Central memory CD8-positive, alpha-beta T cell (primary cell): ENCODE measurements around the gene EXOSC10.
"Not testable (repeated sequence)": the region's sequence is repeated elsewhere in the genome, so short reads cannot be mapped to it uniquely, and the experiment has no call there.

Experiments
- ATAC-seq: fragments of 150-1000 bp; cut with Tn5 transposase; replicated peaks from 2 replicates; pipeline ENCODE4 v1.10.0; 2022; ENCODE audit warnings: mild to moderate bottlenecking, moderate FRiP score, moderate number of reproducible peaks; ENCODE audit not compliant: poor library complexity, severe bottlenecking; ENCODE audit errors: extremely low read depth
- DNase-seq, 2 donors: peaks; one replicate each; pipeline ENCODE4 v3.0.0; 2021; ENCODE audit warnings: low spot score in 2 of 2
- H3K27ac Mint-ChIP-seq: one replicate; pipeline ENCODE4 v1.8.0; 2022; ENCODE audit warnings: low read depth, mild to moderate bottlenecking, moderate library complexity, mixed read lengths
- H3K27me3 Mint-ChIP-seq: one replicate; pipeline ENCODE4 v1.8.0; 2022; ENCODE audit warnings: mixed read lengths
- H3K36me3 Mint-ChIP-seq: one replicate; pipeline ENCODE4 v1.8.0; 2022; ENCODE audit warnings: mild to moderate bottlenecking, moderate library complexity, mixed read lengths; ENCODE audit not compliant: insufficient read depth
- H3K4me1 Mint-ChIP-seq: one replicate; pipeline ENCODE4 v1.8.0; 2022; ENCODE audit warnings: mixed read lengths
- H3K4me3 Mint-ChIP-seq: one replicate; pipeline ENCODE4 v1.8.0; 2022; ENCODE audit warnings: mild to moderate bottlenecking, moderate library complexity, mixed read lengths
- H3K9me3 Mint-ChIP-seq: one replicate; pipeline ENCODE4 v1.8.0; 2022; ENCODE audit warnings: mixed read lengths

EXOSC10 gene

DNA sequence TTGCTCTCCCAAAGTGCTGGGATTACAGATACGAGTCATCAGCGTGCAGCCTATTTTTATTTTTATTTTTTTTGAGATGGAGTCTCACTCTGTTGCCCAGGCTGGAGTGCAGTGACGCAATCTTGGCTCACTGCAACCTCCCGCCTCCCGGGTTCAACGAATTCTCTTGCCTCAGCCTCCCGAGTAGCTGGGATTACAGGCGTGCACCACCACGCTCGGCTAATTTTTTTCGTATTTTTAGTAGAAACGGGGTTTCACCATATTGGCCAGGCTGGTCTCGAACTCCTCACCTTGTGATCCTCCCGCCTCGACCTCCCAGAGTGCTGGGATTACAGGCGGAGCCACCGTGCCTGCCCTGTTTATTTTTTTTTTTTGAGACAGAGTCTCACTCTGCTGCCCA, 1.1 kb upstream of the EXOSC10 start:
- not testable (repeated sequence) for H3K4me3 Mint-ChIP-seq, DNase-seq, H3K9me3 Mint-ChIP-seq, H3K27ac Mint-ChIP-seq, ATAC-seq, H3K27me3 Mint-ChIP-seq
- peaks cover 27% of the 10 kb centered on the region for H3K36me3 Mint-ChIP-seq
- peaks cover 13% of the 10 kb centered on the region for H3K4me1 Mint-ChIP-seq

DNA sequence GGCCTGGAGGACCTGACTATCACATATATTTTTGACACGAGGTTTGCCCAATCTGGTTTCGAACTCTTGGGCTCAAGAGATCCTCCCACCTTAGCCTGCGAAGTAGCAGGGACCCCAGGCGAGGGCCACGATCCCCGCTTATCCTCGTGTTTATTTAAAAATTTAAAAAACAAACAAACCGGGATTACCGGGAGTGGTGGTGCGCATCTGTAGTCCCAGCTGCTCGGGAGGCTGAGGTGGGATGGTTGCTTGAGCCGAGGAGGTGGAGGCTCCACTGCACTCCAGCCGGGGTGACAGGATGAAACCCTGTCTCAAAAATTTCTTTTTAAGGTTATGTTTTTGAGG, 452 bp upstream of the EXOSC10 start:
- Mint-ChIP-seq H3K4me3 (peak overlapping the region; percentile 89), H3K4me1 (peaks cover 13% of the 10 kb centered on the region), H3K27me3 (no peaks in the 10 kb centered on the region), H3K27ac (peak overlapping the region; percentile 95), H3K36me3 (peaks cover 33% of the 10 kb centered on the region), H3K9me3 (no peaks in the 10 kb centered on the region)
- ATAC-seq (no peak), DNase-seq (no peak)

DNA sequence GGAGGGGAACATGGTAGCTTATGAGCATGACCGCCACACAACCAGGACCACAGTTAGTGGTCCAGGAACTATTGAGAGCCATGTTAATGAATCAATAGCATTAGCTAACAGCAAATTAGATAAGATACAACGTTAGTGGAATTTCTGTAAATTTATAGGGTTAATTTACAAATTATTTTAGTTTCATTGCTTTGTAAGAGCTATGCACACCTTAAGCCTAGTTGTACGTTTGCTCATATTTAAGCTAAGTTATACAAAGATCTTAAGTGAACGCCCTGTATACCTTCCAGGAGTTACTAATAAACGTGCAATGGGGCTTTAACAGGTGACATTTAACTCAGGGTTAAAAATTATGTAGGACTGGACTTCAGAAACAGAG, 749 bp downstream of the EXOSC10 start:
- H3K27me3 Mint-ChIP-seq = no peaks in the 10 kb centered on the region
- peaks cover 45% of the 10 kb centered on the region for H3K36me3 Mint-ChIP-seq
- peak overlapping the region; percentile 95 for H3K27ac Mint-ChIP-seq
- peak overlapping the region; percentile 89 for H3K4me3 Mint-ChIP-seq
- DNase-seq (no peak), ATAC-seq (no peak)
- no peaks in the 10 kb centered on the region for H3K9me3 Mint-ChIP-seq
- H3K4me1 Mint-ChIP-seq = peaks cover 13% of the 10 kb centered on the region

DNA sequence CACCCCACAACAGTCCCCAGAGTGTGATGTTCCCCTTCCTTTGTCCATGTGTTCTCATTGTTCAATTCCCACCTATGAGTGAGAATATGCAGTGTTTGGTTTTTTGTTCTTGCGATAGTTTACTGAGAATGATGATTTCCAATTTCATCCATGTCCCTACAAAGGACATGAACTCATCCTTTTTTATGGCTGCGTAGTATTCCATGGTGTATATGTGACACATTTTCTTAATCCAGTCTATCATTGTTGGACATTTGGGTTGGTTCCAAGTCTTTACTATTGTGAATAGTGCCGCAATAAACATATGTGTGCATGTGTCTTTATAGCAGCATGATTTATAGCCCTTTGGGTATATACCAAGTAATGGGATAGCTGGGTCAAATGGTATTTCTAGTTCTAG, 15.9 kb downstream of the EXOSC10 start:
- not testable (repeated sequence) for H3K9me3 Mint-ChIP-seq, ATAC-seq, H3K4me1 Mint-ChIP-seq, DNase-seq, H3K27me3 Mint-ChIP-seq, H3K4me3 Mint-ChIP-seq, H3K27ac Mint-ChIP-seq
- H3K36me3 Mint-ChIP-seq = peaks cover 57% of the 10 kb centered on the region

DNA sequence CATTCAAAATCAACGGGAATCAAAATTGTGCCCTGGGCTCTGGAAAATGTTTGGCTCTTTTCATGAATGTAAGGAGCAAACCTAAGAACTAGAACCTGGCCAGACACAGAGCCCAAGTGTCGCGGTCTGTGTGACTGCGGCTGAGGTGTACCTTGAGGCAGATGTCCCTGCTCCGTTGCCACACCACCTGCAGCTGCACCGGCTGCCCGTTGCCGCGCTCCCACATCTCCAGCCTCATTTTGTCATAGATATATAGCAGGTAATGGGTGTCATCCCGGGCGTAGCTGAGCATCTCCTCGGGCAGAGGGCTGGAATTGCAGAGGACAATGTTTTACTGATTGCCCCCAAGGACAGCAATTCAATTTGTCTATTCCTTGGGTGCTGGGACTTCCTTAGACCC, 18.7 kb downstream of the EXOSC10 start:
- Mint-ChIP-seq H3K9me3 (no peaks in the 10 kb centered on the region), H3K36me3 (peaks cover 55% of the 10 kb centered on the region), H3K27ac (no peak overlapping the region), H3K4me3 (no peak overlapping the region), H3K27me3 (no peaks in the 10 kb centered on the region), H3K4me1 (no peaks in the 10 kb centered on the region)
- ATAC-seq (no peak), DNase-seq (no peak)

DNA sequence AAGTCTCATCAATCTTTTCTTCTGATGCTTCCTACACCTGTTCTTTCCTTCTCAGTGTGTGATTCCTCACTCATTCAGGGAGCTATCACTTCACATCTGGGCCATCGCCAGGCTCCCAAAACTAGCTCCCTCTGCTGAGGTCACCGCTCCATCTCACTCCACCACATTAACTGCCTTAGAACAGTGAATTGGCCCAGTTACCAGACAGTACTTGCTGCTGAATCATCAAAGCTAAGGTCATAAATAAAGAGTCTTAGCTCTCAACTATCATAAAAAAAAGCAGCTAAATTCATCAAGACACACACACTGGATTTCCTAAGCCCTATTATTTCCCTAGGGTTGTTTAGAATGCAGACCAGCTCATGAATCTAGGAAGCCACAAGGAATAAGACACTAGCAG, 21.0 kb downstream of the EXOSC10 start:
- H3K4me1 Mint-ChIP-seq = no peaks in the 10 kb centered on the region
- no peak overlapping the region for H3K27ac Mint-ChIP-seq
- no peak for ATAC-seq
- H3K9me3 Mint-ChIP-seq = no peaks in the 10 kb centered on the region
- no peak overlapping the region for H3K4me3 Mint-ChIP-seq
- no peak for DNase-seq
- no peaks in the 10 kb centered on the region for H3K27me3 Mint-ChIP-seq
- peaks cover 68% of the 10 kb centered on the region for H3K36me3 Mint-ChIP-seq

DNA sequence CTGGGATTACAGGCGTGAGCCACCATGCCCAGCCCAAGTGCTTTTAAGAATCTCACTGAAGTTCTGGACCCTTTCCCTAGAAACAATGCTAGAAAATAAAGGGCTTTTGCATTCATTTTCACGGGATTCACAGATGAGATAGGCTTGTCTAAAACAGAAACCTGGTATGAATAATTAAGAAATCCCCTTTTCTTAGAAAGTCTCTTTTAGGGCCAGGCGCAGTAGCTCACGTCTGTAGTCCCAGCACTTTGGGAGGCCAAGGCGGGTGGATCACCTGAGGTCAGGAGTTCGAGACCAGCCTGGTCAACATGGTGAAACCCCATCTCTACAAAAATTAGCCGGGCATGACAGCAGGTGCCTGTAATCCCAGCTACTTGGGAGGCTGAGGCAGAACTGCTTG, 26.3 kb downstream of the EXOSC10 start:
- not testable (repeated sequence) for H3K4me3 Mint-ChIP-seq, ATAC-seq, H3K4me1 Mint-ChIP-seq, H3K27me3 Mint-ChIP-seq, H3K9me3 Mint-ChIP-seq, H3K27ac Mint-ChIP-seq, DNase-seq
- peaks cover 64% of the 10 kb centered on the region for H3K36me3 Mint-ChIP-seq

DNA sequence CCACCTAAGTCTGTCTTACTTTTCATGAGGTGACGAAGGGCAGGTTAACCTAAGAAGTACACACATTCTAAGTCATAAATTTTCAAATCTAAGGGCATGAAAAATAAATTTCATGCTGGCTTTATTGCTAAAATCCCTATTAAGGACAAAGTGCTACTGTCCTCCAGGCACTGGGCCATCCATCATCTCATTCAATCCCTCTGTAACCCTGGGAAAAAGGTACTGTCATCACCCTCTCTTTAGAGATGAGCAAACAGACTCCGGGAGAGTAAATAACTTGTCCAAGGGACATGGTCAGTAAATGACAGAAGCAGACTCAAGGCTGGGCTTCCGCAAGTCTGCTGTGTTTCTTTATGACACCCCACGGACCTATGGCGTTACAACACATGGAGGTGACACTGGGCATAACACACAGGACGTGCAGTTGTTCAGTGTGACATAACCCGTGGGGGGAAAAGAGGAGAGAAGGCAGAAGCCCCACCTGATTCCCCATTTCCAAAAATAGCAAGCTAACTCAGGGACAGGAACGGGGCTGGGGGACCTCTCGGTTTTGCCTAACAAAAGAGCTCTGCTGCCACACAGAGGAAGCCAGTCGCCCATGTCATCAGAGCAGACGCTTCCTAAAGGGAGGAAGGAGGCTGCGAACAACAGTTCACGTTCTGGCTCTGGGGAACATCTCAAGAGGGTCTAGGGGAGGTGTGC, 27.3 kb downstream of the EXOSC10 start:
- H3K36me3 Mint-ChIP-seq = peaks cover 66% of the 10 kb centered on the region

DNA sequence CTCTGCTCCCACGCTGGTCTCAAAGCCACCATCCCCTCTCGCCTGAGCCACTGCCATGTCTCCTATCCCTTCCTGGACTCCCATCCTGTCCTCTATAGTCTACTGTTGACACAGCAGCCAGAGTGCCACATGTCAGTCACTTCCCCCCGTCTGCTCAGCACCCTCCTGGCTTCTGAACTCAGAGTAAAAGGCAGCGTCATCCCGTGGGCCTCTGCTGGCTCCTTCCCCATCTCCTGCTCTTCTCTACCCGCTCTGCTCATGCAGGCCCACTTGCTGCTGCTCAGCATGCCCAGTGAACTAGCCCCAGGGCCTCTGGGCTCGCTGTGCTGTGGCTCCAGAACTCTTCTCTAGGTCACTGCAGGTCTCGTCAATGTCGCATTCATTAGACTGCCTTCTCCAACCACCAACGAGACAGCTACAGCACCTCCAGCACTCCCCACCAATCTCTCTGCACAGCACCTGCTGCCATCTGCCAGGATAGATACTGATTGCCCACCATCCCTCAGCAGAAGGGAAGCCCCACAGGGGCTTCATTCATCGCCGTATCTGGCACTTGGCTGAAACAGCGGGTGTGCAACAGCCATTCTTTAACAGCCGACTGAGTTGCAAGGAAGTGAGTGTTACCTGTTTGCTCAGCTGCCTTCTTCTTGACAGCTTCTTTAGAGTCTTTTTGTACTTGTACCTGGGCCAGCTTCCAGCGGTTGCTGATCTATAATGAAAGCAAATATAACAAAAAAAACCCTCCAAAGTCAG, 28.0 kb downstream of the EXOSC10 start:
- Mint-ChIP-seq H3K9me3 (no peaks in the 10 kb centered on the region), H3K4me3 (no peak overlapping the region), H3K27ac (no peak overlapping the region), H3K36me3 (peaks cover 61% of the 10 kb centered on the region), H3K27me3 (no peaks in the 10 kb centered on the region), H3K4me1 (peaks cover 8% of the 10 kb centered on the region)
- ATAC-seq = no peak
- DNase-seq = no peak

More for the DNA sequence above, 27.3 kb downstream of the EXOSC10 start:
- Mint-ChIP-seq H3K27me3 (no peaks in the 10 kb centered on the region), H3K9me3 (no peaks in the 10 kb centered on the region), H3K4me1 (peaks cover 8% of the 10 kb centered on the region), H3K4me3 (no peak overlapping the region), H3K27ac (no peak overlapping the region)
- ATAC-seq (no peak), DNase-seq (no peak)

DNA sequence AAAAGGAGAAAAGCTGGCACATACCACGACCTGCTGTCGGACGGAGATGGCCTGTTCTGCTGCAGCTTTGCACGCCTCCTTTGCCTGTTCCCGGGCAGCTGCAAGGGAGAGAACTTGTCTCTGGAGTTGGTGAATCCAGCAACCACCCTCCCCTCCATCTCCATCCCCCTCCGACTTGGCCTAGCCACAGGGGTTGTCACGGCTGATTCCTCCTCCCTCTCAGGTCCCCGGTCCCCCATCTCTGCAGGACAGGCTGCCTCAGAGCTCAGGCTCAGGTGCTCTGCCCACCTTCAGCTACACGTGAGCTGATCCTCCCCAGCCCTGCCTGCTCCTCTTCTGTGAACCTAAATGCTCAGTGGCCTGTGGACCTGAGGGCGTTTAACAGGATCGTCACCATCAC, 28.8 kb downstream of the EXOSC10 start:
- no peak overlapping the region for H3K27ac Mint-ChIP-seq

DNA sequence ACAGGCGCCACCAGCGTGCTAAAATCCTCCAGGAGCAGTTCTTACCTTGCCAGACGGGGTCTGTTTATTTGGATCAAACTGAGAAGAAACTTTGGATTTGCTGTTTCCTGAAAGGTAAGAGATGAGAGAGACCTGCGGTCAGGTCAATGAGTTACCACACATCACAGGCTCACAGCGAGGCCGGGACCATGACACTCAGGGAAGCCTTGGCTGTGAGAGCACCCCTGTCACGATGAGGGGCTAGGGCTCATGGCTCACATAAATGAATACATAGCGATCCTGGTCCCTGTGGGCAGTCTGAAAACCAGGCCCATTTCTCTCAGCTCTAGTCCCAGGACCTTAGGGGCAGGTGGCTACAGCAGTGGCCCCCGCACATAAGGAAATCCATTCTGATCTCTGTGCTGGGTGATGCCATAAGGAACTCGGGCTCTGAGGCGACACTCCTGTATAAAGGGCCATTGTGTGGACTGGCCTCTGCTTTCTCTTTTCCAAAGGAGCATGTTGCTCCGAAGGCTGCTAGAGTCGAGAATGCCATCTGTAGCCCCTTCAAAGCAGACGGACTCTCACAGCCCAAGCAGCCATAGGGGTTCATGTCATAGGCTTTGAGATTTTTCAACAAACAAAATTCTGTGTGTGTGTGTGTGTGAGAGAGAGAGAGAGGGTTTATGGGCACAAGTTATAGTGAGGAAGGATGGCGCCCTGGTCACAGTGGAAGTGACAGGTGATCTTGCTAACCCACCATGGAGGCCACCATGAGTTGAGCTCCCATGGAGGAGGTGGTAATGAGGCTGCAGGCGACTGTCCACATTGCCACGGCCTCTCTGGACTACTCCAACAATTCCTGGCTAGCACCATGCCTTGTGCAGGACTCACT, 30.8 kb downstream of the EXOSC10 start:
- no peak for ATAC-seq
- H3K4me1 Mint-ChIP-seq = peaks cover 8% of the 10 kb centered on the region
- no peak overlapping the region for H3K27ac Mint-ChIP-seq
- no peaks in the 10 kb centered on the region for H3K9me3 Mint-ChIP-seq
- H3K36me3 Mint-ChIP-seq = peaks cover 49% of the 10 kb centered on the region
- DNase-seq = no peak
- H3K4me3 Mint-ChIP-seq = no peak overlapping the region
- no peaks in the 10 kb centered on the region for H3K27me3 Mint-ChIP-seq

More for the DNA sequence above, 28.8 kb downstream of the EXOSC10 start:
- Mint-ChIP-seq H3K9me3 (no peaks in the 10 kb centered on the region), H3K36me3 (peaks cover 57% of the 10 kb centered on the region), H3K27me3 (no peaks in the 10 kb centered on the region), H3K4me1 (peaks cover 8% of the 10 kb centered on the region), H3K4me3 (no peak overlapping the region)
- DNase-seq (no peak), ATAC-seq (no peak)

DNA sequence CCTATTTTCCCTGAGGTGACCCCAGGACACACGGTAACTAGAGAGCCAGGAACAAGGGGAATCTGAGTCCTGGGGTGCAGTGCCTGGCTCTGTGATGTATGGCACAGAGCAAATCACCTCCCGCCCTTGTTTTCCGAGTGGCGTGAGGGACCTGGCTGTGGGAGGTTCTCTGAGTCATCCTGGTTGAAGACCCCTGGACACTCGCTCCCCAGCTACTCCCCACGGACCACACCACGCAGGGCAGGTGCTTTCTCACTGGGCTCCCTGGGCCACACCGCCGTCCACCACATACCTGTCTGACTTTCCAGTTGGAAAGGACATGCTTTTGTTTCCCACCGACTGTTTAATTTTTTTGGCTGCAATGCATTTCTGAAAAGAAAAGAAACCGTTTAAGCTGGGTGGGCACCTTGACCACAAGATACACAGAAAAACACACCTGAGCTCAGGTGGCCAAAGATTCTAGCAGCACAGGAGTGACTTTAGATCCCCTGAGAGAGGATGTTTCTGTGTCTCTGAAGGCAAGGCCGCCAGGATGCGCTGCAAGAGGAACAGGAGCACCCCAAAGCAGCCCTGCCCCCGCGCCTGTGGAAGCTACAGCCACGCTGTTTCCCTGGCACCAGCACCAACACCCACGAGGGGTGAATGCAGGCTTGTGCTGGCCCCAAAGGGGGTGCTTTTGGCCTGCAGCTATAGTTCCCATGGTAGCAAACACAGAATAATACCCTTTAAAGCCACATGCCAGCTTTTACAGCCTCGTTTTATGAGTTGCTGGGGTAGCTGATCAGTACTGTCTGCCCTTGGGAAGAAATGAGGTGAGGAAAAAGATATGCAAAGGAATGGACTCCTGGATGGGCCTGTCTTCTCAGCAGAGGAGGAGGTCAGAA, 31.7 kb downstream of the EXOSC10 start:
- no peak overlapping the region for H3K4me3 Mint-ChIP-seq
- ATAC-seq = no peak
- no peaks in the 10 kb centered on the region for H3K27me3 Mint-ChIP-seq
- H3K4me1 Mint-ChIP-seq = peaks cover 14% of the 10 kb centered on the region
- no peak overlapping the region for H3K27ac Mint-ChIP-seq
- no peaks in the 10 kb centered on the region for H3K9me3 Mint-ChIP-seq
- peaks cover 49% of the 10 kb centered on the region for H3K36me3 Mint-ChIP-seq
- no peak for DNase-seq
